Mesothelial cell of epicardium (in vitro differentiated cells): ENCODE measurements around the gene BTBD8. TPM values are rescaled to one million over a fixed set of nuclear protein-coding genes. Genes with fewer than 3 reads are reported as not detected.

Experiments
- DNase-seq, 2 experiments: peaks; one replicate each; pipeline ENCODE4 v3.0.0; 2021; ENCODE audit warnings: low spot score in 2 of 2; ENCODE audit not compliant: unreplicated experiment in 2 of 2
- H3K27ac Mint-ChIP-seq: 2 replicates; pipeline ENCODE4 v1.8.0; 2021; ENCODE audit warnings: mixed read lengths
- H3K27me3 Mint-ChIP-seq: 2 replicates; pipeline ENCODE4 v1.8.0; 2021; ENCODE audit warnings: low read depth, mixed read lengths
- H3K36me3 Mint-ChIP-seq: 2 replicates; pipeline ENCODE4 v1.8.0; 2021; ENCODE audit warnings: mixed read lengths
- H3K4me1 Mint-ChIP-seq: 2 replicates; pipeline ENCODE4 v1.8.0; 2021; ENCODE audit warnings: mixed read lengths
- H3K4me3 Mint-ChIP-seq: 2 replicates; pipeline ENCODE4 v1.8.0; 2021; ENCODE audit warnings: mild to moderate bottlenecking, moderate library complexity, mixed read lengths
- H3K9me3 Mint-ChIP-seq: 2 replicates; pipeline ENCODE4 v1.8.0; 2021; ENCODE audit warnings: mixed read lengths
- CTCF ChIP-seq: fragments of 200-600 bp; sonication (generic); IDR thresholded peaks from one replicate; pipeline ENCODE4 v1.5.0; 2021; ENCODE audit warnings: antibody characterized with exemption; ENCODE audit not compliant: unreplicated experiment
- total RNA-seq: library from RNA; stranded (reverse); gene quantifications from 3 replicates; pipeline ENCODE4 v1.2.1, GENCODE V29; 2021

BTBD8 gene
- total RNA-seq, 1 donor from 2014 or later, result 8.4 TPM

- no peak for TF ChIP-seq CTCF
- no peaks in the 10 kb centered on the region for H3K36me3 Mint-ChIP-seq
- H3K27ac Mint-ChIP-seq, result no peak within 1 kb of the TSS
- no peaks in the 10 kb centered on the region for H3K9me3 Mint-ChIP-seq
- no peak for DNase-seq
- H3K4me1 Mint-ChIP-seq, result no peaks in the 10 kb centered on the region
- no peaks in the 10 kb centered on the region for H3K27me3 Mint-ChIP-seq
- no peak within 1 kb of the TSS for H3K4me3 Mint-ChIP-seq
Observed at GRCh38 chr1:92217721-92218120, 137.6 kb downstream of the BTBD8 start, which contains the start of gene C1orf146. Gene C1orf146, plus strand, starts transcription at chr1:92217915. Its CDS starts 13,506 bp downstream, at chr1:92231421.

- no peak for DNase-seq
- H3K9me3 Mint-ChIP-seq, result peaks cover 3% of the 10 kb centered on the region
- no peaks in the 10 kb centered on the region for H3K27me3 Mint-ChIP-seq
- no peak overlapping the region for H3K4me3 Mint-ChIP-seq
- no peak for TF ChIP-seq CTCF
- H3K36me3 Mint-ChIP-seq, result no peaks in the 10 kb centered on the region
- H3K27ac Mint-ChIP-seq, result no peak overlapping the region
- H3K4me1 Mint-ChIP-seq, result no peaks in the 10 kb centered on the region
Observed at GRCh38 chr1:92218559-92218958, 138.4 kb downstream of the BTBD8 start.

- DNase-seq, result no peak
- Mint-ChIP-seq H3K4me1 (no peaks in the 10 kb centered on the region), H3K9me3 (peaks cover 3% of the 10 kb centered on the region), H3K27ac (no peak overlapping the region), H3K27me3 (no peaks in the 10 kb centered on the region), H3K36me3 (no peaks in the 10 kb centered on the region), H3K4me3 (no peak overlapping the region)
- TF ChIP-seq CTCF, result no peak
Observed at GRCh38 chr1:92219028-92219427, 138.9 kb downstream of the BTBD8 start.

- no peak for DNase-seq
- TF ChIP-seq CTCF, result no peak
- H3K4me1 Mint-ChIP-seq, result no peaks in the 10 kb centered on the region
- H3K27me3 Mint-ChIP-seq, result no peaks in the 10 kb centered on the region
- H3K27ac Mint-ChIP-seq, result no peak overlapping the region
- H3K9me3 Mint-ChIP-seq, result no peaks in the 10 kb centered on the region
- no peaks in the 10 kb centered on the region for H3K36me3 Mint-ChIP-seq
- no peak overlapping the region for H3K4me3 Mint-ChIP-seq
Observed at GRCh38 chr1:92228401-92228800, 148.3 kb downstream of the BTBD8 start.

GRCh38 chr1:92230736-92231135, 150.6 kb downstream of the BTBD8 start:
- Mint-ChIP-seq H3K27me3 (no peaks in the 10 kb centered on the region), H3K4me1 (no peaks in the 10 kb centered on the region), H3K9me3 (no peaks in the 10 kb centered on the region), H3K27ac (no peak overlapping the region), H3K36me3 (no peaks in the 10 kb centered on the region), H3K4me3 (no peak overlapping the region)
- no peak for DNase-seq
- no peak for TF ChIP-seq CTCF

Other genes starting within 250 kb of the BTBD8 start
- gene TGFBR3, start 194.2 kb upstream of the BTBD8 start, total RNA-seq, result 19.7 to 24.6 TPM (median 20.7 TPM) in 3 replicates
- gene BRDT, start 130.9 kb upstream of the BTBD8 start, total RNA-seq, result not detected in 3 replicates
- 1.3 to 1.5 TPM (median 1.4 TPM) in 3 replicates for gene EPHX4, start 50.4 kb upstream of the BTBD8 start, total RNA-seq
- gene SETSIP, start 4.9 kb upstream of the BTBD8 start, total RNA-seq, result not detected in 3 replicates
- not detected in 3 replicates for gene C1orf146, start 137.6 kb downstream of the BTBD8 start, total RNA-seq
- gene GLMN, start 218.6 kb downstream of the BTBD8 start, total RNA-seq, result 22.0 to 25.3 TPM (median 22.7 TPM) in 3 replicates
- gene RPAP2, start 218.7 kb downstream of the BTBD8 start, total RNA-seq, result 38.1 to 43.3 TPM (median 42.5 TPM) in 3 replicates